Measurements from ENCODE around the gene OR2A1. TPM values are rescaled to one million over a fixed set of nuclear protein-coding genes. Genes with fewer than 3 reads are reported as not detected.
"Not testable (repeated sequence)": the region's sequence is repeated elsewhere in the genome, so short reads cannot be mapped to it uniquely, and the experiment has no call there.

OR2A1 gene, protein sequence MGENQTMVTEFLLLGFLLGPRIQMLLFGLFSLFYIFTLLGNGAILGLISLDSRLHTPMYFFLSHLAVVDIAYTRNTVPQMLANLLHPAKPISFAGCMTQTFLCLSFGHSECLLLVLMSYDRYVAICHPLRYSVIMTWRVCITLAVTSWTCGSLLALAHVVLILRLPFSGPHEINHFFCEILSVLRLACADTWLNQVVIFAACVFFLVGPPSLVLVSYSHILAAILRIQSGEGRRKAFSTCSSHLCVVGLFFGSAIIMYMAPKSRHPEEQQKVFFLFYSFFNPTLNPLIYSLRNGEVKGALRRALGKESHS
- 1 to 10 TPM in 2 of 4 donors, under 1 TPM in 2; 0.63 to 1.5 (median 0.88) TPM for polyA plus RNA-seq (ENCODE audit: insufficient read length in 4 of 4)

DNA sequence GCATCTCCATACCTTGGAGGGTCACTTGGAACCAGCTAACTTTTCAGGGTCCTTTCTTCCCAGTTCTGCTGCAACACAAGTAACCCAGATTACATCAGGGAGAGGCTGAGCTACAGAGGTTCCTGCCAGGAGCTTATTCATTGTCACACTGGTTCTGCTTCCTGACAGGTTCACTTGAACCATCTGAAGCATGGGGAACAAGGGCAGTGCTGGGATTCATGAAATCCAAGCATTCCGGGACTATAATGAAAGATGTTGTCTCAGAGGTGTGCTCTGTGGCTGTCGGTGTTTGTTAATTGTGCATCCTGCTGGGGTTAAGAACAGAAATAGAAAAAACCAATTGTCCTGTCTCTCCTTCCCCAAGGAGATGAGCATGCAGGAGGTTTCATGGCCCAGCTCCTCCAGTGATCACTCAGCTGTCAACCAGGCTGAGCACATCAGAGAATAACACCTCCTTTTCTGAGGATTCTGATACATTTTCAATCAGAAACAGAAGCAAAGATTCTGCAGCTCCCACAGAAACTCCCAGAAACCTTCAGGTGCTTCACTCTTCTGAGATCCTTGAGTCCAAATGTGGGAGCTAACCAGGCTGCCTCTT lies at the start of gene OR2A1:
Gene OR2A1, plus strand, starts transcription at position 548 of the 598 bp plus-strand sequence. CDS start 5,706 bp downstream, outside the sequence.
- DNase-seq (ENCODE audit: low read depth in 4 of 4, low spot score in 3 of 4), result not testable (repeated sequence)

DNA sequence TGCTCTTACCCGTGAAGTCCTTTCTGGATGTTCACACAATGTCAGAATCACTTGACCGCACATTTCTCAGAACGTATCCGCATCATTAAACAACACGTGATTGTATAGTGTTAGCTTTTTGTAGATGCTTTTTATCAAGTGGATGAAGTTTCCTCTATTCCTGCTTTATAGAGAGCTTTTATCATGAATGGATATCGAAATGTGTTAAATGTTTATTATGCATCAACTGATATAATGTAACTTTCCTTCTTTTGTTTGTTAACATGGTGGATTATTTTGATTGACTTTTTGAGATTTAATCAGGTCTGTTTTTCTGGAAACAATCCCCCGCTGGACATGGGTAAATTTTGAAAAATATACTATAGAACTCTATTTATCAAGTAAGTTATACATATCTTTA lies 47.5 kb upstream of the OR2A1 start, which contains the start of gene OR2A7:
Gene OR2A7, minus strand, starts transcription at position 101 of the 400 bp plus-strand sequence. CDS start 5,164 bp downstream, outside the sequence.
- DNase-seq (ENCODE audit: low read depth in 4 of 4, low spot score in 3 of 4), result not testable (repeated sequence)

DNA sequence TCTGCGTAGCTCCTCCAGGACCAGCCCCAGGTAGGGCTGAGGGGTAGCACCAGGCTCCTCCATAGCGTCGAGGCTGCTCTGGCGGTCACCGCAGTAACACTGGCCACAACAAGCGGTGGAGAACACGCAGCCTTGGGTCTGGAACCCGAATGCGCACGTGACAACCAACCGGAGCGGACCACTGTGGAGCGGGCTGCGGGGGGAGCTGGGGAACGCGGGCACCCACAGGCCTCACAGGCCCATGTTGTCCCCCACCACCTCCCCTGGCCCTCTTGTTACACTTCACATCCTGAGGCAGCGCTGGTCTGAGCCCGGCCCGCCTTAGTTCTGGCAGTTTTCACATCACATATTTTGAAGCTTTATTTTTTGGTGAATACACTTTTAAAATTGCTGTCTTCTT lies 43.0 kb upstream of the OR2A1 start, which contains the start of gene CTAGE8:
Gene CTAGE8, minus strand, starts transcription at position 101 of the 400 bp plus-strand sequence. Its CDS starts 38 bp downstream, at position 63.
- DNase-seq (ENCODE audit: low read depth in 4 of 4, low spot score in 3 of 4), result not testable (repeated sequence)

DNA sequence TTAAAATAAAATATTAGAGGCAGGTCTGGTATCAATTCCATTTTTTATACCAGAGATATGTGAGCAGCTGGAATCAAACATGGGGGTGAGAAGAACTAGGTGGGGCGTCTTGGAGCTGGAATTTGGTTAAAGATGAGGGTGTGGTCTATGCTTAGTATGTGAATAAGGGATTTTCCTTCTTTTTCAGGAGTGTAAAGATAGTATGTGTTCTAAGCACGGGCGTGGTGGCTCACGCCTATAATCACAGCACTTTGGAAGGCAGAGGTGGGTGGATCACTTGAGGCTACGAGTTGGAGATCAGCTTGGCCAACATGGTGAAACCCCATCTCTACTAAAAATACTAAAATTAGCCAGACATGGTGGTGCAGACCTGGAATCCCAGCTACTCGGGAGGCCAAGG lies 36.9 kb upstream of the OR2A1 start:
- not testable (repeated sequence) for DNase-seq (ENCODE audit: low read depth in 4 of 4, low spot score in 3 of 4)

DNA sequence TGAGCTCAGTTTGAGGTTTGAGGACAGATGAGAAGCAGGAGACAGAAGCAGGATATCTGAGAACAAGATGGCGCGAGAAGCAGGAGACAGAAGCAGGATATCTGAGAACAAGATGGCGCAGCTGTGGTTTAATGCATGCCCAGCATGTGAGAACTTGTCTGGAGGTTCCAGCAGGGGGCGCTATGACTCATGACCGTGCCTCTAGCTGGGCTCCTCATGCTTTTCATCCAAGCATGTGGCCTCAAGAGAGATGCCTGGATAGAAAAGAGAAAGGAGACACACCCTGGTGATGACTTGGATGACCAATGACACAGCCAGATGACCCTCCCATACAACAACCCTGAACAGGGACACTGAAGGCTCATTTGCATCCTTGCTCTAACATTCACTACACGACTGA lies 32.2 kb upstream of the OR2A1 start:
- DNase-seq (ENCODE audit: low read depth in 4 of 4, low spot score in 3 of 4), result not testable (repeated sequence)

DNA sequence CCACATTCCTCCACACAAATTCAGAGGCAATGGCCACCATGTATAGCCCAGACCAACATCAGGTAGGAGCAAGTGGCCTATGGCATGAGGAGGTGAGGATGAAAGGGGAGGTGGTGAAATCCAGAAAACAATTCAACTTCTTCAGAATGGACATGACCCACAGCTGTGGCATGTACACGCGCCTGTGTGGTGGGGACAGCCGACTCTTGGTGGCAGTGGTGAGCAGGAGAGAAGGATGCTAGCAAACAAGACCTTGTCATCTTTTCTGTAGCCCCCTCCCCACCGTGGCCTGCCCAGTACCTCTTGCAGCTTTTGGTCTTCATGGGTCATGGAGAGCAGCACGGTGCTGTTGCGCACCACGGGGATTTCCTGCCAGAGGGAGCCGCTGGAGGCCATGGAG lies 30.2 kb upstream of the OR2A1 start:
- not testable (repeated sequence) for DNase-seq (ENCODE audit: low read depth in 4 of 4, low spot score in 3 of 4)

DNA sequence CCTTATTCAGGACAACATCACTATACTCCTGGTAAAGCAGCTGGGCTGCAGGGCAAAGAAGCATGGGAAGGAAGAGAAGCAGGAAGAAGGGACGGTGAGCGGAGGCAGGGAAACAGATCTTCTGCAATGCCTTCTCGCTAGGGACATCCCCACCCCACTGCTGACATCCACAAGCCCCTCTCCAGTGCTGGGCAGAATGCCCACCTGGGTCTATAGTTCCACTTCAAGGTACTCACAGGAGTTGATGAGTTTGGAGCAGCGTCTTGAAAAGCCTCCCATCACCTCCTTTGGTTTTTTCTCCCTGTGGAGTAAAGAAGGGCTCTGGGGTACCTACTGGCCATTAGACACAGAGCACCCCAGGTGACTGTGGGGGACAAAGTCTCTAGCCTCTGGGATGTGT lies 29.7 kb upstream of the OR2A1 start:
- DNase-seq (ENCODE audit: low read depth in 4 of 4, low spot score in 3 of 4), result not testable (repeated sequence)

DNA sequence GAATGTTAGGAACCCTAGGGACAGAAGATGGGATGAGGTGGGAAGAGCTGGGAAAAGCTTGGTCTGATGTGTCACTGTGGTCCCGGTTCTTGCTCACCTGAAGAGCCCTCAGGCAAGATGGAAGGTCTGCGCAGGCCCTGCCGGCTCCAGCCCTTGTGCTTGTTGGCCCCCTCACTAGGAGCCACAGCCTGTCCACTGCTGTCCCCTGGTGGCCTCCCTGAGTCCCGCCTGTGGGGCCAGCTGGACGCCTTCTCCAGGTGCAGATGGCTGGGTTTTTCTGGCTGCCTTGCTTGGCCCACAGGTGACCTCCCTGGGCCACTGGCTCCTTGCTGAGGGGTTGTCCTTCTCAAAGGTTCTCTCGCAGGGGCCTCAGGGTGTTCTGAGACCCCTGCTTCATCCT lies 28.5 kb upstream of the OR2A1 start:
- not testable (repeated sequence) for DNase-seq (ENCODE audit: low read depth in 4 of 4, low spot score in 3 of 4)

DNA sequence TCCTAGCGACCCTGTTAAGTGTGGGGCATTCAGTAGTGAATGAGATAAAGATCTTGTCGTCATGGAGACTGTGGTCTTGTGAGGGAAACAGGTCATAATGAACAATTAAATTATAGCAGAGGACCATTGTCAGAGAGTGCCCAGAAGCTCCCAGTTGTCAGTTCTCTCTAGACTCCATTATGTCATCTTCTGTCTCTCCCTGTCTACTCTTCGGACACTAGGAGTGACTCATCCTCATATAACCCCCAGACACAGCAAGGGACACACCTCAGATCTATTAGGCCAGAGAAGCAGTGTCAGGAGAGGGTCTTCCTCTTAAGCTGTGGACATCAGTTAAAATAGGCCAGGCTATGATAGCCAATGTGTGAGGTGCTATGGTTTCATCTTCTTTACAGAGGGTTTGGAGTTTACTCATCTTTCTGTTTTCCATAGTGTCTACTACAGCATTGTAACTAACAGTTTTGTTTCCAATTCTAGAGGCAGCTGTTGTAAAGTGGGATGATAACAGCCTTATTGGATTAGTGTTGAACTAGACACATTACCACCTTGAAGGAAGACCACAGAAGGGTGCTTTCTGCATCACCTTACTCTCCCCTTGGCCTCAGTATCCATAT lies 24.9 kb upstream of the OR2A1 start:
- not testable (repeated sequence) for DNase-seq (ENCODE audit: low read depth in 4 of 4, low spot score in 3 of 4)

DNA sequence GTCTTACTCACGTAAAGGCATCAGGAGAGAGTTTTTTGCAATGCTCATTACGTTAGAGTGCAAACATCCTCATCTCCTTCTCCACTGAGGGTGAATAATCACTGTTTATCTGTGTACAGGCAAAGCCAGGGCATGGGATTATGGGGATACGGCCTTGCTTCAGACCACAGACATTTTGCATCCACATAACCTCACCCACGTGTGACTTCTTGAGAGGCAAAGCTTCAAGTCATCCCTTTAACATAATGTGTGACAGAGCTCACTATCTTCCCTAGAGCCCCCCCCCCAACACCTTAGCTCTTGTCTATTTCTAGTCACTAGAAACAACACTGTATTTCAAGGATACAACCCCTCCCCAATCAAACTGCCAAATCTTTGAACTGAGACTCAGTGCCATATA lies 20.6 kb upstream of the OR2A1 start:
- DNase-seq (ENCODE audit: low read depth in 4 of 4, low spot score in 3 of 4), result not testable (repeated sequence)

DNA sequence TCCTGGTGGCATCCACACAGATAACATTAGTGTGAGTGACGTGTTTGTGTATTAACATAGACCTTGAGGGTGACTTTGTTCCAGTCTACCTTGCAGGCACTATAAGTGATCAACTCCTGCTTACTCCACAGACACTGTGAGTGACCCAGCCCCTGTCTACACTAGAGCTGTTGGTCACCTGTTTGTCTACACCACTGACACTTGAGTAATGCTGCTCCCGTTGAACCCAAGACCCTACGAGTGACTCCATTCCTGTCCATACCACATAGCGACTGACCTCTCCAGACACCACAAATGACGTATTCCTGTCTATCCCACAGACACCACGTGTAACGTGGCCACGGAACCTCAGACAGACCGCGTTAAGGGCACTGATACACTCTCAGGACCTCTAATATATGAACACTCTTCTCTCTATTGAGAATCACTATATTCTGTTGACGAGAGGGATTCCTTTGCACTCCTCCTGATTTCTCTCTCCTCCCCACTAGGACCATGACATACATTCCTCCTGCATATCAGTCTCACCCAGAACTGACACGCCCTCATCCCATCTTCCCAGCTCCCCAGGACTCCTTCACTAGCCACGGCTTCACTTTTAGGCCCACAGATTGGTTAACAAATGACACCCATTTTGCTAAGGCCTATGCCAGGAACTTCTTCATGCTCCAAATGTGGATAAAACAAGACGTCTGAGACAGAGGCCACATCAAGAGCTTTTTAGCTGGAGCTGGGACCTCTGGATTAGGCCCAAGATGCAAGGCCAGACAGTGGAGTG lies 19.6 kb upstream of the OR2A1 start:
- DNase-seq (ENCODE audit: low read depth in 4 of 4, low spot score in 3 of 4), result not testable (repeated sequence)

DNA sequence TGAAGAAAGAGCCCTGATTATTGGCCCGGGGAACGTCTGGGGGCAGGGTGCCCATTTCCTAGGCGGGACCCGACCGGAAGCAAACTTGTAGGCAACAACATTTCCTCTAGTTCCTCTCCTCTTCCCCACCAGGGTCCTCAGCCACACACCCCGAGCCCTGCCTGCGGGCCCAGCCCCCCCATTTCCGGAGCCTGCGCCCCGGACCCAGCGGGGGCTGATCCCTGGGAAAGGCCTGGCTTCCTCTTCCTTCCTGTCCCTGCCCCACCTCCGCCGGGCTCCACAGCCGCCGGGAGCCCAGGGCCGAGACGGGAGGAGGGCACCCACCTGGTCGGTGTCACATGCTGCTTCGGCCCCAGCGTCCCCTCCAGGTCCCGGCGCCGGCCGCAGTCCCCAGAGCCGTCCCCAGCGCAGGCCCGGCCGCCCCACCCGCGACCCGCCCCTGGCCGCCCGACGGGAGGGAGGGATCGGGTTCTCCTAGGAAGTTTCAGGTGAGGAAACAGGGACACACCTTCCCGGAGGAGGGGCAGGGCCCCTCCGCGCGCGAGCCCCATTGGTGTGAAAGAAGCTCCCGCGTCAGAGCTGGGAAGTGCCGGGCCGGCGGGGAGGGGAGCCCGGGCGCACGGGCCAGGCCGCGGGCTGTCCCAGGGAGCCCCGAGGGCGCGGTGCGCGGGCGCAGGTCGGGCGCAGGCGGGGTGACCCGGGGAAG lies 18.3 kb upstream of the OR2A1 start:
- not testable (repeated sequence) for DNase-seq (ENCODE audit: low read depth in 4 of 4, low spot score in 3 of 4)

DNA sequence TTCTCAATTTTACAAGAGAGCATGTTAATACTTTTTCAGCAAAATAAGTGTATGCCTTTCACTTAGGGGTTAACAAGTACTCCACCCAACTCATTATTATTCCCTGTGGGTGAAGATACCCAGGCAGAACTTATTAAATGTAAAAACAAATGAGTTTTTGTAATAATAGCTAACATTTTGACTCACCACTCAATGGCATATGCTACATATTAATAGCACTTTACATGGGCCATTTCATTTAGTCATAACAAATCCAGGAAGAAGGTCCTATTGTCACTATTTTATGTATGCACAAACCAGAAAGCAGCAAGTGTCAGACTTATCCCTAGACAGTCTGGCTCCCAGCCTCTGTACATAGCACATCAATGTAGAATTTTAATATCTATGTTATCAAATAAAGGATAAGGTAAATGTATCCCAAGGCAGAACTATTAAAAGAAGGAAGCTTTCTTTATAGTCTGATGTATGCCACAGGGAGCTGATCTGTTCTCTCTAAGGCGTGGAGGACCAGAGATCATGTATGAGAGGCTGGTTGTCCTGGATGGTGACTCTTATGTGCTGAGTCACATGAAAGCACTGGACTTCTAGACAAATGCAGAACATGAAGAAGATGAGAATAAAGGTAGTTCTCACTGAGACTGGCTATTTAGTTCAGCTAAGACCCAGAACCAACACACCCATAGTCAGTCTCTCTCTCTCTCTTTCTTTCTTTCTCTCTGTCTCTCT lies 9.5 kb upstream of the OR2A1 start:
- not testable (repeated sequence) for DNase-seq (ENCODE audit: low read depth in 4 of 4, low spot score in 3 of 4)

DNA sequence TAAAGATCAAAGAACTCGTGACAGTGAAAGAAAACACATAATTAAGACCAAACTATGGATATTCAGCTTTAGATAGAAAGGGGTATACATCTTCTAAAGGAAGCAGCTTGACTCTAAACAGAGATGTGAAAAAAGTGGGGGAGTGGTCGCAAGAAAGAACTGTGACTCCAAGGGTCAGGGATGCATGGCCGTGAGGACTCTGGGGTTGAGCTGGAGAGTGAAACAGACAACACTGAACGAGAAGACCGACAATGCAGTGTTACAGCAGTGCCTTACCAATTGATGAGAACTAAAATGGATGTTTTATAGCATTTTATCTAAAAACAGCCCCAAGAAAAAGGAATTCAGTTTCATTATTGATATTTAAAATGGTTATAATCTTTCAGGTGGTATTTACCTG lies 8.6 kb upstream of the OR2A1 start:
- DNase-seq (ENCODE audit: low read depth in 4 of 4, low spot score in 3 of 4), result not testable (repeated sequence)

DNA sequence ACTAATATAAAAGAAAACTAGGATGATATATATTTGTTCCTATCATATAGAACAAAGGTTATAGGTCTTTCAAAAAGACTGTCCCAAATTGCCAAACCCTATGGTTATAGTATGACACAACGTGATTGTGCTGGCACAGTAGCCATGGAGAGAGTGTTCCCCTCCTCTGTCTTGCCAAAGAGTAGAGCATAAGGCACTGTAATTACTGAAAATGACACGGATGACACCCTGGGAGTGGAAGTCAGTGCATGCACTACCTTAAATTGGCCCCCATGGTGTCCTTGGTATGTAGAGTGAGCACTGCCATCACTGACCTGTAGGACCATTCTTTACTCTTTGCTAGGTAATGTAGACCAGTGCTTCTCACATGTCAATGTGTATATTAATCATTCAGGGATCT lies 7.1 kb upstream of the OR2A1 start:
- DNase-seq (ENCODE audit: low read depth in 4 of 4, low spot score in 3 of 4), result not testable (repeated sequence)

DNA sequence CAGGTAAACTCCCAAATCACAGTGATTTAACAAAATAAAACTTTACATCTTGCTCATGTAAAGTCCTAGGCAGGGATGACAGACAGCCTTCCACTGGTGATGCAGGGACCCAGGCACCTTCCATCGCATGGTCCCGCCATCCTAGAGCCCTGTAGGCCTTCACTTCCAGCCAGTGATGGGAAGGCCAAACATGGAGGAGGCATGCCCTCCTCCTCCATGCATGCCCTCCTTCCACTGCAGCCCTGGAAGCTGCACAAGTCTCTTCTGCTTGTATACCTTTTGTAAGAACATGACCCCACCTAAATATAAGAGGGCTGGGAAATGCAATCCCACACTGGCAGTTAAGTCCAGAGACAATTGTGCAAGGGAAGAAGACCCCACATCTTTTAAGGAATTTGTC lies 2.5 kb upstream of the OR2A1 start:
- not testable (repeated sequence) for DNase-seq (ENCODE audit: low read depth in 4 of 4, low spot score in 3 of 4)

DNA sequence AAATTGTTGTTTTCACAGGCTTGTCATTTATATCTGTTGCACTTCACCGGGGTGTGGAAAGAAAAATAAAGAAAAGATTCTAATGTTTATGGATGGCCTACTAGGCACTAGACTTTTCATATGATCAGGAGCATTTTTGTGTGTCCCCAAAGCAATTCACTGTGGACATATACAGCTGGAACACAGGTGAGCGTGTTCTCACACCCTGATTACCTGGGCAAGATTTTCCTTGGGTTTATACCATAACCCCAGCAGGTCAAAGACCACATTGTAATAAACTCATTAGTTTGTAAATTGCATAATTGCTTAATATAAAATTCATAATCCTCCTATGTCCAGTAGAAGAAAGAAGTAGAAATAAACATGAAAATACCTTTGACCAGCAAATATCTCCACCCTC lies 1.0 kb upstream of the OR2A1 start:
- not testable (repeated sequence) for DNase-seq (ENCODE audit: low read depth in 4 of 4, low spot score in 3 of 4)

DNA sequence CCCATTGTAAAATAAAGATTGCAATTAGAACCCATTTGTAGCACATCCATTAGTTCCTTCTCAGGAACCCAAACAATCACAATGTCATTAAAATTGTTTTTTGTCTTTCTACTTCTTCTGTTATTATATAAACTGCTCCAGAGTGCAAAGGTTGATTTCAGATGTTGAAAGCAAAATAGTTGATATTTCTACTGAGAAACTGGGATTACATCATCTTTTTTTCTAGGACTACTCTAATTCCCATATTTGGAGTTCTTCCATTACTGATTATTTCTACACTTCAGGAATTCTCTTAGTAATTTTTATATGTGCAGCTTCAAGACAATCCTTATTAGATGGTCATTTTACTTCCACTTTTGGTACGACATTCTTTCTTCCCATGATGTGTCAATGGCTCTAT lies 5.3 kb downstream of the OR2A1 start:
- DNase-seq (ENCODE audit: low read depth in 4 of 4, low spot score in 3 of 4), result not testable (repeated sequence)

DNA sequence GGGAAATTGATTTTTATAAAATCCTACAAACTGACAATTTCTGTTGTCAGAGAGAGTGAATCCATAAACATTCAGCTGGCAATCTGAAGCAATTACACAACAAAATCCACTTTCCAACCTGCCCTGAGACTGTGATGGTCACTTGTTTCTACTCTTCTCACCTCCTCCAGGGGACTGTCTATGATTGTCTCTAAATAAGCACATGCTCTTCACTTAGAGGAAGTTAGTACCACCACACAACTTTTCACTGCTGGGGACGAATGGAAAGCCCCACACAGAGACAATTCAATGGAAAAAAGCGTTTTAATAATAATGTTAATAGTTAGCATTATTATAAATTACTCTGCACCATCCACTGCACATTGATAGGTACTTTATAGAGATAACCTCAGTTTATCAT lies 7.3 kb downstream of the OR2A1 start:
- not testable (repeated sequence) for DNase-seq (ENCODE audit: low read depth in 4 of 4, low spot score in 3 of 4)

Measured in left renal pelvis (tissue), 4 donors.